ENCODE results near the gene FHOD3.

Gene FHOD3

GRCh38 chr18:36415171-36415570 lies 117.7 kb downstream of the FHOD3 start:
- no peak for DNase-seq

- no peak for DNase-seq
Measured at GRCh38 chr18:36415625-36416024, 118.1 kb downstream of the FHOD3 start.

- no peak for DNase-seq
Measured at GRCh38 chr18:36419188-36419899, 121.8 kb downstream of the FHOD3 start.

GRCh38 chr18:36419900-36420531 lies 122.5 kb downstream of the FHOD3 start:
- no peak for DNase-seq

GRCh38 chr18:36420826-36421225 lies 123.3 kb downstream of the FHOD3 start:
- no peak for DNase-seq

GRCh38 chr18:36424741-36425142 lies 127.2 kb downstream of the FHOD3 start:
- no peak for DNase-seq

- DNase-seq = no peak
Measured at GRCh38 chr18:36427369-36427768, 129.9 kb downstream of the FHOD3 start.

GRCh38 chr18:36427831-36428230 lies 130.3 kb downstream of the FHOD3 start:
- no peak for DNase-seq

GRCh38 chr18:36428431-36429029 lies 131.0 kb downstream of the FHOD3 start:
- DNase-seq = no peak

- no peak for DNase-seq
Measured at GRCh38 chr18:36432880-36433555, 135.5 kb downstream of the FHOD3 start.

GRCh38 chr18:36436387-36436786 lies 138.9 kb downstream of the FHOD3 start:
- no peak for DNase-seq

- DNase-seq = no peak
Measured at GRCh38 chr18:36440614-36441013, 143.1 kb downstream of the FHOD3 start.

- DNase-seq = no peak
Measured at GRCh38 chr18:36441426-36442240, 144.1 kb downstream of the FHOD3 start.

GRCh38 chr18:36442717-36443116 lies 145.2 kb downstream of the FHOD3 start:
- DNase-seq = no peak

GRCh38 chr18:36446059-36446458 lies 148.5 kb downstream of the FHOD3 start:
- no peak for DNase-seq

- DNase-seq = no peak
Measured at GRCh38 chr18:36448384-36449290, 151.1 kb downstream of the FHOD3 start.

GRCh38 chr18:36449451-36449850 lies 151.9 kb downstream of the FHOD3 start:
- no peak for DNase-seq

- no peak for DNase-seq
Measured at GRCh38 chr18:36450264-36450663, 152.8 kb downstream of the FHOD3 start.

GRCh38 chr18:36451454-36452251 lies 154.1 kb downstream of the FHOD3 start:
- no peak for DNase-seq

- no peak for DNase-seq
Measured at GRCh38 chr18:36454245-36454644, 156.7 kb downstream of the FHOD3 start.

Measured in NCI-H1105 treated with DMSO at 0.1 percent for 48 hours (cell line).